GM19438 (cell line): ENCODE measurements around the gene ZCWPW1.
"Not testable (repeated sequence)": the region's sequence is repeated elsewhere in the genome, so short reads cannot be mapped to it uniquely, and the experiment has no call there.

ENCODE experiments used
- ATAC-seq: cut with Tn5 transposase; IDR thresholded peaks from one replicate; pipeline ENCODE4 v1.9.1; 2021; ENCODE audit warnings: low read depth; ENCODE audit not compliant: unreplicated experiment

ZCWPW1 gene

GRCh38 chr7:100360135-100360854, 68.2 kb downstream of the ZCWPW1 start:
- ATAC-seq = no peak

DNA sequence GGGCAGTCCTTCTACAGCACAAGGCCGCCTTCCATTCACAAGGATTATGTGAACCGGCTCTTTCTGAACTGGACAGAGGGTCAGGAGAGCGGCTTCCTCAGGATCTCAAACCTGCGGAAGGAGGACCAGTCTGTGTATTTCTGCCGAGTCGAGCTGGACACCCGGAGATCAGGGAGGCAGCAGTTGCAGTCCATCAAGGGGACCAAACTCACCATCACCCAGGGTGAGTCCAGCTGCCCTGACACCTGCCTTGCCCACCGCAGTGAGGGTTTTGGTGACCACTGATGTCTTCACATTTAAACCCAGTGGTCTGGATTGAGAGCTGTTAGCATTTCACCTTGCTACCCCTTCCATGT, 69.7 kb downstream of the ZCWPW1 start:
- ATAC-seq = no peak

DNA sequence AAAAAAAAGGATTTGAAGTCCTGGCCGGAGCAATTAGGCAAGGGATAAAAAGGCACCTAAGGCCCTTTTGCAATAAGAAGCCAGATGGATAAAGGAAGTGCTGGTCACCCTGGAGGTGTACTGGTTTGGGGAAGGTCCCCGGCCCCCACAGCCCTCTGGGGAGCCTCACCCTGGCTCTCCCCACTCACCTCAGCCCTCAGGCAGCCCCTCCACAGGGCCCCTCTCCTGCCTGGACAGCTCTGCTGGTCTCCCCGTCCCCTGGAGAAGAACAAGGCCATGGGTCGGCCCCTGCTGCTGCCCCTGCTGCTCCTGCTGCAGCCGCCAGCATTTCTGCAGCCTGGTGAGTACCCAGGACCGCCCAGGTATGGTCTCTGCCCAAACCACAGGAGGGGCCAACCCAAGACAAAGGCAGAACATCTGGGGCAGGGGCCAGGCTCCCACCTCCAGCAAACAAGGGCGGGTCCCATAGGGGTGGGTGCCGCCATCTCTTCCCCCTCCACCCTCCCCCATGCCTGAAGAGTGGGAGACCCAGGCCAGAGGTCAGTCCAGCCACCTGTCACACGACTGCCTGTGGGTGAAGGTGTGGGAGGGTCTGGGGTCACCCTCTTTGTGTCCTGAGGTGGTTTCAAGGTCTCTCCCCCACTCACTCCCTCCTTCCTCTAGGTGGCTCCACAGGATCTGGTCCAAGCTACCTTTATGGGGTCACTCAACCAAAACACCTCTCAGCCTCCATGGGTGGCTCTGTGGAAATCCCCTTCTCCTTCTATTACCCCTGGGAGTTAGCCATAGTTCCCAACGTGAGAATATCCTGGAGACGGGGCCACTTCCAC, 70.3 kb downstream of the ZCWPW1 start, which contains the start of gene PILRB:
TSS of gene PILRB (plus strand) at position 91 of the 830 bp plus-strand sequence. CDS start at position 277, 186 bp downstream.
- peak; percentile 49 for ATAC-seq

- no peak for ATAC-seq
Observed at GRCh38 chr7:100357131-100357561, 71.4 kb downstream of the ZCWPW1 start.

- ATAC-seq = no peak
Observed at GRCh38 chr7:100356416-100357068, 72.0 kb downstream of the ZCWPW1 start.

DNA sequence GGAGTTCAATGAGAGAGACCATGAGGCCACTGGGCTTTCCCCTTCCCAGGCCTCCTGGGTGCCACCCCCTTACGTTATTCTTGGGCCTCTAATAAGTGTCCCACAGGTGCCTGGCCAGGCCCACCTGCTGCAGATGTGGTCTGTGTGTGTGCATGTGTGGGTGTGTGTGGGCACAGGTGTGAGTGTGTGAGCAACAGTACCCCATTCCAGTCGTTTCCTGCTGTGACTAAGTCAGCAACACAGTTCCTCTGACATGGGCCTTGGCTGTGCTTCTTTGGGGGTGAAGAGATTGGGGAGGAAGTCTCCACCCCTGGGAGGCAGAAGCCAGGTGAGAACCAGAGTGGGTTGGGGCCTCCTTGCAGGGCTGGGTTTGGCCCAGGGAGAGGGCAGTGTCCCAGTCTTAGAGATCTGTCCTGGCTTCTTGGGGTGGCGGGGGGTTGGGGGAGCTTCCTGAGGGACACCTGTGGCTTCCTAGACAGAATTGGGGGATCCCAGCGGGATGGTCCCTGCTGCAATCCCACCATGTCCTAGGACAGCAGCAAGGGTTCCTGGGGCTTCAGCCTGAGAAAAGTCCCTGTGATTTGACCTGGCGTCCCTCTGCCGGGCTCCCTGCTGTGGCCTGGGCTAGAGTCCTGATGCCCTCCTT, 74.7 kb downstream of the ZCWPW1 start:
- ATAC-seq = no peak

- no peak for ATAC-seq
Observed at GRCh38 chr7:100352984-100353684, 75.4 kb downstream of the ZCWPW1 start.

DNA sequence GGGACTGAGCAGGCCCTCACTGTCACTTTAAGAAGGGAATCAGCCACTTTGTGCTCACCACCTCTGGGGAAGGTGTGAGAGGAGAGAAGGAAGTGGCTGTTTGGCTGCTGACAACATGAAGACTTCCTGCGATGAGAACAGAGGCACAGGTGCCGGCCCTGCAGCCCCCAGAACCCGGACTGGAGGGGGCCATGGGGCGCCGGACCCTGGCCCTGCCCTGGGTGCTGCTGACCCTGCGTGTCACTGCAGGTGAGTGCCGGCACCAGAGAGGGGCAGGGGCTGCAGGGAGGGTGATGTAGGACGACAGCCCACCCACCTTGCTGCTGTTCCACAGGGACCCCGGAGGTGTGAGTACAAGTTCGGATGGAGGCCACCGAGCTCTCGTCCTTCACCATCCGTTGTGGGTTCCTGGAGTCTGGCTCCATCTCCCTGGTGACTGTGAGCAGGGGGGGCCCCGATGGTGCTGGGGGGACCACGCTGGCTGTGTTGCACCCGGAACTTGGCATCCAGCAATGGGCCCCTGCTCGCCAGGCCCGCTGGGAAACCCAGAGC, 76.2 kb downstream of the ZCWPW1 start:
- not testable (repeated sequence) for ATAC-seq

GRCh38 chr7:100351657-100352058, 76.8 kb downstream of the ZCWPW1 start:
- no peak for ATAC-seq
